Forelimb muscle (tissue), 1 donor: ENCODE measurements around the gene EDEM3. TPM values are rescaled to one million over a fixed set of nuclear protein-coding genes. Genes with fewer than 3 reads are reported as not detected.
A peak's percentile ranks its signal among the peaks of the same experiment; 100 is the strongest.

Experiments
- DNase-seq: peaks from one replicate; pipeline ENCODE4 v3.0.0-alpha.2; 2013; ENCODE audit warnings: low read depth
- polyA plus RNA-seq: library from polyadenylated mRNA; unstranded; fragments of 120-200 nt; gene quantifications from one replicate; pipeline ENCODE4 v1.2.1, GENCODE V29; 2013; ENCODE audit not compliant: insufficient read length

Gene EDEM3
- polyA plus RNA-seq, 1 donor, result 23.9 TPM

- no peak for DNase-seq
Observed at GRCh38 chr1:184672013-184672726, 82.5 kb downstream of the EDEM3 start.

GRCh38 chr1:184669391-184669790, 85.3 kb downstream of the EDEM3 start:
- DNase-seq, result no peak

DNA sequence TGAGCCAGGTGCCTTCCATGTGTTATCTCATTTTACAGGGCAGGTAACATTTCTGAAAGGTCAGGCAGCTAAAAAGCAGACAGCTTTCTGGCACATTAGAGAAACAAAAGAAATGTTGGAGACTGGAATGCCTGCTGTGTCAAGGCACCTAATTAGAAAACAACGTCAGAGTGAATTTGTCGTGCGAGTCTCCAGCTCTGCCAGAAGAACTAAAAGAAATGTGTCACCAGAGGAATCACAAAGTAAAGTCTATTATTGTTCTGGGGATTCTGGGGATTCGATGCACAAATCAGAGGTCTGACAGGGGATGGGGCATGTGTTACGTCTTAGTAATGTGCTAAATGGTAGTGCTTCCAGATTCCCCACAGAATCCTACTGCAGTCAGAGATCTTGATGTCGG, 89.3 kb downstream of the EDEM3 start:
- no peak for DNase-seq

GRCh38 chr1:184664661-184665060, 90.0 kb downstream of the EDEM3 start:
- no peak for DNase-seq

DNA sequence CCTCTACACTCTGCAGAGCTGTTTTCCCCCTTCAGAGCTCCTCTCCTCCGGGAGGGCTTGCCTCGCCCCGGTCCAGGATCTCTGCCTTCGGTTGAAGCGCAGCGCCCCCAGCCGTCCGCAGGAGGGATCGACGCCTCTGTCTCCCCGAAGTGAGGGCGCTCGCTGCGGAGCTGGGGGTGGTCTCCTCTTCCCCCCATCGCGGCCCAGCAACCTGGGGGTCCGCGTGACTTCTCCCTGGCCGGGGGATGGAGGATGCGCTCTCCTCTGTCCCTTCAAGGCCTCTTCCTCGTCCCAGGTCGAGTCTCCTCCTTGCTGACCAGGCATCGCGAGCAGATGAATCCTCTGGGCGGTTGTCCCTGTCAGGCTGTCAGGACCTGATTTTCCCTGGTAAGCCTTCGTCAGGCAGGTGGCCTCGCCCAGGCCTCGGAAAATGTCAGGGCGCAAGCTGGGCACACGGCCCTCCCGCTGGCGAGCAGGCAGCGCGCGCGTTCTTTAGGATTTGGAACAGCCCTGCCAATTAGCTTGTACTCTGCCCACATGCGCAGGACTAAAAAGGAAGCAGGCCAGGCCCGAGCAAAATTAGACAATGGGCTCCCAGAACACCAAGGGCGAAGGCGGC, 90.5 kb downstream of the EDEM3 start:
- peak; percentile 36 for DNase-seq

GRCh38 chr1:184661801-184662200, 92.9 kb downstream of the EDEM3 start:
- no peak for DNase-seq

GRCh38 chr1:184660462-184661191, 94.0 kb downstream of the EDEM3 start:
- no peak for DNase-seq

- no peak for DNase-seq
Observed at GRCh38 chr1:184658055-184658454, 96.6 kb downstream of the EDEM3 start.

- no peak for DNase-seq
Observed at GRCh38 chr1:184656221-184656620, 98.4 kb downstream of the EDEM3 start.

GRCh38 chr1:184655185-184655584, 99.5 kb downstream of the EDEM3 start:
- DNase-seq, result no peak

- DNase-seq, result no peak
Observed at GRCh38 chr1:184650177-184650866, 104.3 kb downstream of the EDEM3 start.

GRCh38 chr1:184649451-184649888, 105.2 kb downstream of the EDEM3 start:
- DNase-seq, result no peak

DNA sequence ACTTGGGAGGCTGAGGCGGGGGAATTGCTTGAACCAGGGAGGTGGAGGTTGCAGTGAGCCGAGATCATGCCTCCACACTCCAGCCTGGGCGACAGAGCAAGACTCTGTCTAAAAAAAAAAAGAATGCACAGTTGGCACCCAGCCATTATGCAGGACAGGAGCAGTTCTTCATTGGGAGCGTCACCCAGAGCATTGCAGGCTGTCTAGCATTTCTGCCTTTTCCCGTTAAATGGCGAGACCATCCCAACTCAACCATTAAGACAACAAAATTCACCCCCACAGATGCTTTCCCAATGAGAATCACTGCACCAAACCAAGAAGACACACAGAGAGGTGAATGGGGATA, 105.8 kb downstream of the EDEM3 start:
- no peak for DNase-seq

- DNase-seq, result no peak
Observed at GRCh38 chr1:184648160-184648855, 106.3 kb downstream of the EDEM3 start.

GRCh38 chr1:184647471-184647870, 107.2 kb downstream of the EDEM3 start:
- DNase-seq, result no peak

DNA sequence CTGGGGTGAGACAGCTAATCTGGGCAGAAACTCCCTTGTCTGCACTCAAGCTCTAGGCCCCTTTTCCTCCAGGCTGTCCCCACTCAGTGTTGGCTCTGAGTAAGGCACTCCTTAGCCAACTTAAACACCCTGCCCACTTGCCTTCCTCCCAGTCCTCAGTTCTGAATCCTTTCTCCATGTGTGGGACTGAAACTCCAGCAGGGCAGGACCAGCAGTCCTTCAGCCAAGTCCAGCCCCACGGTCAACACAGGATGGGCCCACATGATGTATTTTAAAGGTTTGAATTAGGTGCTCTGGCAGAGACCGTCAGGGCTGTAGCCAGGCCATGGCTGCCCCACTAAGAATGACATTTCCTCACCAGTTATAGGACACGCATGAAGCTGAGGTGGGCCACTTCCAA, 107.8 kb downstream of the EDEM3 start:
- DNase-seq, result no peak

- DNase-seq, result no peak
Observed at GRCh38 chr1:184646178-184646701, 108.4 kb downstream of the EDEM3 start.

DNA sequence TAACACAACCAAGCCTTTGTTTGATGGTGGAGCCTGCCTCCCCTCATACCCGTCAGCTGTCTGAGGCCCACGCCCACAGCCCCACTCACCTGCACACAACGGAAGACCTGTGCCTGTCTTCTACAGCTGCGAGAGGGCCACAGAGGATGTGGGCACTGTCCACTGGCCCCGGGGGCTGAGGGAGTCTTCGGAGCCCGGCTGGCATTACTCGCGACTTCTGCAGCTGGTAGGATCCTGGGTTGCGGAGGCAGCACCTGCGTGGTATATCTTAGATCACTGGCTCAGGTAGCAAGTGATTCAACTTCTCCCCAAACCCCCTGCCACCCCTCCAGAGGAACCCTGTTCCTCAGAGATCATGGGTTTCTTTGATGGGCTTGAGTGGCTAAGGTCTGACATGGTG, 109.9 kb downstream of the EDEM3 start:
- DNase-seq, result no peak

- DNase-seq, result no peak
Observed at GRCh38 chr1:184643661-184644060, 111.0 kb downstream of the EDEM3 start.

DNA sequence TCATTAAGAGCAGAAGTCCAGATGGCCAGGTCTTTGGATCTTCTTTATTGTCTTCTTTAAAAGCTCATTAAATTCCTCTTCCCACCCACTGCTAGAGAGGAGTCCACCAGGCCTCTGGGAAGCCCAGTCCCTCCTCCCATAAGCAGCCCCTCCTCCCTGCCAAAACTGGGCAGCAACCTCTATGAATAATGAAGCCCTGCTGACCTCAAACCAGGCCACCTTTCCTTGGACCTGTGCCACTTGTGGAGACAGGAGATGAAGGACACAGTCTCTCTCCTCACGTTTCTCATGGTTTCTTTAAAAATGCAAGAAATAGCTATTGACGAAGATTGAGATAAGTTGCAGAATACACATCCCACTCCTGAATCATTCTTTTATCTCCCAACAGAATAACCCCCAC, 112.8 kb downstream of the EDEM3 start:
- DNase-seq, result no peak

GRCh38 chr1:184640505-184640904, 114.2 kb downstream of the EDEM3 start:
- no peak for DNase-seq
